ENCODE data around the gene EMC9.

Gene EMC9

DNA sequence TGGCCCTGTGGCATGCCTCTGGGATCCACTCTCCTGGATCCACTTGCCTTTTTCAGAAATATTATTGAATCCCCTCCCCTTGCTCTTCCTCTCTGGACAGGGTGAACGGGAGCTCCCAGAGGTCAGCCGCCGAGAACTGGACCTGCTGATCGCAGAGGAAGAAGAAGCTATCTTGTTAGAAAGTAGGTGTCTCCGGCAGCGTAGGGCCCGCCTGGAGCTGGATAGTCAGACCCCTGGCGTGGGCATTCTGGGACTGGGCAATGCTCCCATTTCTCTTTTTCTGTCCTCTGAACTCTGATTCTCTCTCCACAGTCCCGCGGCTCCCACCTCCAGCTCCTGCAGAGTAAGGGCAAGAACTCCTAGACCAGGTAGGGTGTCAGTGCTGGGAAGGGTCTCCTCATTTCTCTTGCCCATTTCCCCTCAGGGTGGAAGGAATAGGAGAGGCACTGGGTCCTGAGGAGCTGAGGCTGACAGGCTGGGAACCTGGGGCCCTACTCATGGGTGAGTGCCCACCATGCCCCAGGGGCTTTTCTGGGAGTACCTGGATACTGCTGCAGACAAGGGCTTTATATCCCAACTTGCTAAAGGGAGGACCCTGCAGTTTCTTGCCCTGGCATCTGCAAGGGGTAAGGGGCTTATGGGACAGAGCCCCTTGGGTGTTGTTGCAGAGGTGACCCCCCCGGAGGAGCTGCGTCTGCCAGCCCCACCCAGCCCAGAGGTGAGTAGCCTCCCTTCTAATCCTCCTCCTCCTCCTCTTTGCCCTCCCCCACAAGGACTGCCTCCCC lies 35.8 kb upstream of the EMC9 start:
- no peak overlapping the region for H3K4me3 ChIP-seq (ENCODE audit: low read depth, low read length)
- TF ChIP-seq, protein P1, sequence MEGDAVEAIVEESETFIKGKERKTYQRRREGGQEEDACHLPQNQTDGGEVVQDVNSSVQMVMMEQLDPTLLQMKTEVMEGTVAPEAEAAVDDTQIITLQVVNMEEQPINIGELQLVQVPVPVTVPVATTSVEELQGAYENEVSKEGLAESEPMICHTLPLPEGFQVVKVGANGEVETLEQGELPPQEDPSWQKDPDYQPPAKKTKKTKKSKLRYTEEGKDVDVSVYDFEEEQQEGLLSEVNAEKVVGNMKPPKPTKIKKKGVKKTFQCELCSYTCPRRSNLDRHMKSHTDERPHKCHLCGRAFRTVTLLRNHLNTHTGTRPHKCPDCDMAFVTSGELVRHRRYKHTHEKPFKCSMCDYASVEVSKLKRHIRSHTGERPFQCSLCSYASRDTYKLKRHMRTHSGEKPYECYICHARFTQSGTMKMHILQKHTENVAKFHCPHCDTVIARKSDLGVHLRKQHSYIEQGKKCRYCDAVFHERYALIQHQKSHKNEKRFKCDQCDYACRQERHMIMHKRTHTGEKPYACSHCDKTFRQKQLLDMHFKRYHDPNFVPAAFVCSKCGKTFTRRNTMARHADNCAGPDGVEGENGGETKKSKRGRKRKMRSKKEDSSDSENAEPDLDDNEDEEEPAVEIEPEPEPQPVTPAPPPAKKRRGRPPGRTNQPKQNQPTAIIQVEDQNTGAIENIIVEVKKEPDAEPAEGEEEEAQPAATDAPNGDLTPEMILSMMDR (IDR thresholded peaks at IDR 0.05; ENCODE audit: low read depth, low read length), result no peak
- no peak for DNase-seq (ENCODE audit: low read depth, low spot score)
- in situ Hi-C loops (cut with HindIII; ENCODE audit: low sequenced_read_pairs), result no loop called here

DNA sequence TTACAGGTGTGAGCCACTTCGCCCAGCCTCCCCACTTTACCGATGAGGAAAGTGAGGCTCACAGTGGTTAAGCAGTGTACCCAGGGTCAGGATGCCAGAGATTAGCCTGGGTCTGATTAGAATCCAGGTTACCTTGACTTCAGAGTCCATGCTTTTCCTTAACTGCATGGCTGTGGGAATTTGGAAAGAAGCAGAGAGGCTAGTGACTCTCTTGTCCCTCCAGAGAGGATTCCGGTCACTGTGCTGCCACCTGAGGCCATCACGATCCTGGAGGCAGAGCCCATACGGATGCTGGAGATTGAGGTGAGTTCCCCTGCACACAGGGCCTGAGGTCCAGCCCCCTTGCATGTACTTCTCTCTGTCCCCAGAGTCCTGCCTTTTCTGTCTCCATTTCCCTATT lies 35.2 kb upstream of the EMC9 start:
- in situ Hi-C loops (cut with HindIII; ENCODE audit: low sequenced_read_pairs), result no loop called here
- no peak overlapping the region for H3K4me3 ChIP-seq (ENCODE audit: low read depth, low read length)
- no peak for DNase-seq (ENCODE audit: low read depth, low spot score)
- TF ChIP-seq, protein P1 (IDR thresholded peaks at IDR 0.05; ENCODE audit: low read depth, low read length), result no peak

DNA sequence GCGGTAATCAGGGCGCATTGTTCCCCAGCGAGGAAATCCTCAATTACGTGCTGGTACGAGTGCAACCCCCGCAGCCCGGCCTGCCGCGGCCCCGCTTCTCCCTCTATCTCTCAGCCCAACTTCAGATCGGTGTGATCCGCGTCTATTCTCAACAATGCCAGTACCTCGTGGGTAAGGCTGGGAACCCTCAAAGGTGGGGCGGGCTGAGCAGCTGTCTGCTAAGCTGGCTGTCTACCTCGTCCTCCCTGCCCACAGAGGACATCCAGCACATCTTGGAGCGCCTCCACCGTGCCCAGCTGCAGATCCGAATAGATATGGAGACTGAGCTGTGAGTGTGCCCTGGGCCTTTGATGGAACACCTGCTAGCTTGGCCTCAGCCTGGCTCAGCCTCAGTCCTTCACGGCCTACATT lies 31.5 kb upstream of the EMC9 start:
- TF ChIP-seq, protein P1 (IDR thresholded peaks at IDR 0.05; ENCODE audit: low read depth, low read length), result no peak
- in situ Hi-C loops (cut with HindIII; ENCODE audit: low sequenced_read_pairs), result no loop called here
- DNase-seq (ENCODE audit: low read depth, low spot score), result no peak
- H3K4me3 ChIP-seq (ENCODE audit: low read depth, low read length), result peak overlapping the region; percentile 63

DNA sequence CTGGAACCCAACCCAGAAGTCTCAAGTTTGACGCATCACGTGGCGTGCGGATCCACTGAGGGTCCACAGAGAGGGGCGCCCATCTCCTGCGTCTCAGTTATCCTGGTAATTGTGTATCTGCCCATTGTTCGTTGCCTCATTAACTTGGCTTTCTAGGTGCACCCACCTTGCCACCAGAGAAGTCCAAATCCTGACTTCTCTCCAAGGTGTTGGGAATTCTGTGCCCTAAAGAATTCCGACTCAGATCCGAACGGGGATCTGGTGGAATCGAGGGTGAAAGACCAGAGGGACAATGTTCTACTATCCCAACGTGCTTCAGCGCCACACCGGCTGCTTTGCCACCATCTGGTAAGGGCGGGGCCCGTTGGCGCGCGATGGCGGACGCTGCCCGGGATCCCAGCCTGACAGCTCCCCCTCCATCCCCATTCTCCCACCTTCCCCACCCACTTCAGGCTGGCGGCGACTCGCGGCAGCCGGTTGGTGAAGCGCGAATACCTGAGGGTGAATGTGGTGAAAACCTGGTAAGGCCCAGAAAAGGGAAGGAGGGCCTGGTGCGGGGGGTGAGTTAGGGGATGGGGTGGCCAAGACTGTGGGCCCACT lies 31.0 kb upstream of the EMC9 start:
- H3K4me3 ChIP-seq (ENCODE audit: low read depth, low read length), result peak overlapping the region; percentile 63
- no peak for DNase-seq (ENCODE audit: low read depth, low spot score)
- TF ChIP-seq, protein P1 (IDR thresholded peaks at IDR 0.05; ENCODE audit: low read depth, low read length), result no peak
- in situ Hi-C loops (cut with HindIII; ENCODE audit: low sequenced_read_pairs), result no loop called here

DNA sequence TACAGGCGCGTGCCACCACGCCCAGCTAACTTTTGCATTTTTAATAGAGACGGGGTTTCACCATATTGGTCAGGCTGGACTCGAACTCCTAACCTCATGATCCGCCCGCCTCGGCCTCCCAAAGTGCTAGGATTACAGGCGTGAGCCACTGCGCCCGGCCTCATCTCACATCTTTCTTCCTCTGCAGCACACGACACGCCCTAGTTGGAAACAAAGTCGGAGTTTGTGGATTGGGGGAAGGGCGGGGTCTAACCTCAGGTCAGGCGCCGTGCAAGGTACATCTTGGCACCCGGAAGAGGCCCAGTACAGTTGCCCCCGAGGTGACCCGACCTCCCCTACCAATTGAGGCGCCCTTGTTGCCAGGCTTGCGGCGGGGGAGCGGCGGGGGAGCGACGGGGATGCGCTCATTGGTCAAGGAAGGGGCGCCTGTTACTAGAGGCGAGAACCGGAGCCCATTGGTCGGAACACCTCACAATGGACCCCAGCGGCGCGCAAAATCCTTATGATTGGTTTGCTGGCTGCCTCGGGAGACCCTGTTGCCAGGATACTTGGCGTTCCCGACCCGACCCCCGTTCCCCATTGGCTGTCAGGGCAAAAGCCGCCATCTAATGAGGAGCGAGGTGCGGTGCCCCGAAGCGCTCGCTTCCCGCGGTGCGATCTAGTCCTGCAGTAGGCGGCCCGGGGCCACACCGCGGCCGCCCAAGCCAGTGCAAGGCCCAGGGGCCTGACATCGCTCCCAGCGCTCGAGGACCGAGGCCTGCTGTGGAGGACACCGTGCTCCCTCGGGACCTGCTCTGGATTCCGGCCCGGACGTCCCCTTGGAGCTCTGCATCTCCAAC lies 30.2 kb upstream of the EMC9 start, which contains the start of gene REC8:
REC8 (plus strand) TSS at position 659 of the 839 bp plus-strand sequence. CDS start 473 bp downstream, outside the sequence.
- DNase-seq (ENCODE audit: low read depth, low spot score), result peak; percentile 97
- in situ Hi-C loops (cut with HindIII; ENCODE audit: low sequenced_read_pairs), result no loop called here
- H3K4me3 ChIP-seq (ENCODE audit: low read depth, low read length), result peak within 1 kb of the TSS; percentile 63
- TF ChIP-seq, protein P1 (IDR thresholded peaks at IDR 0.05; ENCODE audit: low read depth, low read length), result no peak

DNA sequence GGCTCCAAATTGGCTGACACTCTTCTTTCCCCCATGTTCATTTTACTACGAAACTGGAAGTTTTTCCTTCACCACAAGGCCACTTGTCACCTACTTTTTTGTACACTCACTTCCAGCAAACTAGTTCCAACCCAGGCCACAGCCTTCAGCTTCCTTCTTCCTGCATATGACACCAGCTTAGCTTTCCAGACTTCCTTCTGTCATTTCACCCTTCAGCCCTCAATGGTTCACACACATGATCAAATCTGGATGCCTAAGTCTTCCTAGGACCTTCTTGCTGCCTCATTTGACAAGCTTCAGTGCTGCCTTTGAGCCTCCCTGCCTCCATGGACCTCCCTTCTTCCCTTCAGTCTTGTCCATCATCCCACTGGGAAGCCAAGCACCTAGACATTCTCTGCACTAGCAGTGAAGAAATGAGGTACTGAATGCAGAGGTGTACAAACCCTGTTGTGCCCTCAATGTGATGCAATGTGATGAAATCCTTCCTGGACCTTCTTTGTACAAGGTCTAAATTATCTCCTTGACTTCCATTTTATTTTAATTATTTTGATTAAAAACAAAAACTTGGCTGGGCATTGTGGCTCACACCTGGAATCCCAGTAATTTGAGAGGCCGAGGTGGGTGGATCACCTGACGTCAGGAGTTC lies 26.2 kb upstream of the EMC9 start:
- no peak overlapping the region for H3K4me3 ChIP-seq (ENCODE audit: low read depth, low read length)
- TF ChIP-seq, protein P1 (IDR thresholded peaks at IDR 0.05; ENCODE audit: low read depth, low read length), result no peak
- in situ Hi-C loops (cut with HindIII; ENCODE audit: low sequenced_read_pairs), result no loop called here
- no peak for DNase-seq (ENCODE audit: low read depth, low spot score)
